Stimulated activated CD8-positive, alpha-beta memory T cell treated with anti-CD3 and anti-CD28 coated beads, Interleukin-12 subunit alpha, Interleukin-12 subunit beta, amount 100 ng/mL, for 1 hour (primary cell): ENCODE measurements around the gene DPM2.

Experiments
- DNase-seq: peaks from one replicate; pipeline ENCODE4 v3.0.0-alpha.2; 2020; ENCODE audit warnings: low read depth

DPM2 gene

DNA sequence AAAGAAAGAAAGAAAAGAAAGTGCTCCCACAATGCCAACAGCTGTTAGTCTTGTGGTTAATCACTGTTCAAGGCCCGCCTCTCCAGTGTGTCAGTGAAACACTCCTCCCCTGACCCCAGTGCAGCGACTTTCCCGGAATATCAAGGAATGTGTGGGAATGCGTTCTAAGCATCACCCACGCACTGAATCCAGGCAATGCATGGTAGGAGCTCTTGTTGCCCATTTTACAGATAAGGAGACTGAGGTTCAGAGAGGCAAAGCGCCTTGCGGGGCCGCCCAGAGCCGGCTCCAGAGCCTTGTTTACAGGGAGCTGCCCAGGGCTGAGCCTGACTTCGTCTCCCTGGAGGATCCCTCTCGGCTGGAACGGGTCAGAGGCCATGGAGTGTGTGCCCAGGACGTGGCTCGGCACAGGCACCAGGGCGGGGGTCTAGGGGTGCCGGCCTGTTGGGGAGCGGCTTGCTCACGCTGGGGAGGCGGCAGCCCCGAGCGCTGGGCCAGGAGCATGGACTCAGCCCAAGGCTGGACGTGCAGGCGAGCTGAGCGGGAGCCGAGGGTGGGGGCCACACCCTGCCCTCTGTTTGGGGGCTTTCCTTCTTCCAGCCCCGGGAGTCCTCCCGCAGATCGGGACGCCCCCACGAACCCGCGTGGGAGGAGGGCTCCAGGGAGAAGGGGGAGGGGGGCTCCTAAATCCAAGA, 39.1 kb downstream of the DPM2 start:
- no peak for DNase-seq

DNA sequence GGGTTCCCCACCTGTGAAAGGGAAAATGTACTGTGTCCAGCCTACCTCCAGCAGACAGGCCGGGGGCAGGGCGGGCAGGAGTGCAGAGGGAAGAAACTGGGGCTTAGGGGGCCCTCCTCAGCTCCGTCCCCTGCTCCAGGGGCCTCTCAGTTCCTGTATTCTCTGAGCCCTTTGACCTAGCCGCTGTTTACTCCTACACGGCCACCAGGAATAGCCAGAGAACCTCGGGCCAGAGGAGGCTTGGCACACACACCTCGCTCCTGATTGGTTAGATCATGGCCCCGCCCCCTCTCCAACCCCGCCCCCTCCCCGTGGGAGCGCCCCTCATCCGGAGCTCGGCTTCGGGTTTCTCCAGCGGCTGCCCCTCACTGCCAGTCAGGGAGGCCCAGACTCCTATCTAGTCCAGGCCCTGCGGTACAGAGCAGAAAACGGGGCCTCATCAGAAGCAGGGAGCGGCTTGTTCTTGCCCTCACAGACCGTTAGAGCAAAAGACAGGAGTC, 40.4 kb downstream of the DPM2 start:
- no peak for DNase-seq

DNA sequence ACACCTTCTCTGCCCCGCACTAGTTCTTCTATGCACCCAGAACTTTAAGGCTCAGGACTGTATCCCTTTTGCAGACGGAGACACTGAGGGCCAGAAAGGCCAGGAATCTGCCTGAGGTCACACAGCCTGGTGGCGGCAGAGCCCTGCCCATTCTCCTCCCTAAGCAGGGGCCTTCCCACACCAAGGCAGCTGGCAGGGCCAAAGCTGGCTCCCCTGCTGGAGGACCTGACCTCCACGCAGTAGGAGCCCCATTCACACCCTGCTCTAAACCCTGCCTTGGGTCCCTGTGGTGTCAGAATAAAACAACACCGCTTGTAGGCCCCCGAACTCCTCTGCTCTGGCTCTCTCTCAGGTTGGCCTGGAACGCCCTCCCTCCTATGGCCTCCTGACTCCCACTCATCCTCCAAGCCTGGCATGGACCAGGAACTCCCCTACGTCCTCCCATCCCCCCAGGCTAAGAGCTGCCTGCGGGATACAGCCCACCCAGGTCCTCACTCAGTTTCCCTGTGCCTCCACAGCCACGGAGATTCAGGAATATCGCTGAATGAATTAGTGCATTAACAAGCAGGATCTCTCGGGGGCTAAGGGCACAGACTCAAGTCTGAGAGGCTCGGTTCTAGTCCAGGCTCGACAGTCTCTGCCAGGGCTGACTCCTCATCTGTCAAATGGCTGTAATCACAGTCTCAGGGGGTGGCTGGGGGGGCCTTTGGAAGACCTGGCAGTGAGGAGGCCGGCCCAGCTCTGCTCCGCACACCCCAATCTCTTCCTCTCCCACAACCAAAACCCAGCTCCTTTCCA, 41.1 kb downstream of the DPM2 start:
- DNase-seq = no peak

DNA sequence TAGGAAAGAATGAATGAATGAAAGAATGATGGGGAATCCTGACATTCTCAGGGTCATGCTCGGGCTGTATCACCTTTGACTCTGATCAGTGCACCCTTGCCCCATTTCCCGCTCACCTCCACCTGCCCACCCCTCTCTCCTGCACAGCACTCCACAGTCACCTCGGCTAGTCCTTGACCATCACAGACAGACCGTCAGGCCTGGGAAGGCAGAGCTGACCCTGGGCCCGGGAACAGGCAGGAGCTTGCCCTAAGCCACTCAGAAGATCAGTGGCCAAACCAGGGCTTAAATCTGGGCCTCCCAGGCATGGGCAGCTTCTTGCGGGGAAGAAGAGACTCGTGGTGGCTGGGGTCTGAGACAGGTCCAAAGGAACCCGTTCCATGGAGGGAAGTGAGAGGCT, 41.8 kb downstream of the DPM2 start:
- no peak for DNase-seq

DNA sequence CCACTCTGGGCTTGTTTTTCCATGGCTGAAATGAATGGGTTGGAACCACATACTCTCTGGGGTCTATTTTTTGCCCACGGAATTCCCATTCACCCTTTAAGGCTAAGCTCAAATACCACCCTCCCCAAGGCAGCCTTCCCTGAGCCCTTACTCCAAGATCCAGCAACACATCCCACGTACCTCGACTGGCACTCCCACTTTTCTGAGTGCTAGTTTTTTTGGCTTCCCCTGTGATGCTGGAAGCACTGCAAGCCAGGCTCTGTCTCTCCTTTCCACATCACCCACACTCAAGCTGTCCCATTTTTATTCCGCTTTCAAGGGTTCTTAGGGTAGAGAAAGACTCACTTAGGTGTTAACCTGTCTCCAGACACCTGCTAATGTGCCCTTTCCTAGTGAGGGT, 44.3 kb downstream of the DPM2 start:
- no peak for DNase-seq

DNA sequence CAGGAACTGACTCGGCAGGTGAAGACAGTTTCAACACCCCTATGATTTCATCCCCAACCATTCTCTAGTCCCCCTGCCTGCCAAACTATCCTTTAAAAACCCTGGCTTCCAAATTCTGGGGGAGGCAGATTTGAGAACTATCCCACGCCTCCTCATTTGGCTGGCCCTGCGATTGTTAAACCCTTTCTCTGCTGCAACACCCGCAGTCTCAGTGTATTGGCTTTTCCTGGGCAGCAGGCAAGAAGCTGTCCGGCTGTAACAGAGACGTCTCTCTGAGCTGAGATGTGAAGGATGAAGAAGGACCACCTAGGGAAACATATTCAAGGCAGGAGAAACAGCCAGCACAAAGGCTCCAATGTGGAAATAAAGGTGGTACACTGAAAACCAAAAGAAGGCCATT, 44.8 kb downstream of the DPM2 start:
- DNase-seq = no peak

DNA sequence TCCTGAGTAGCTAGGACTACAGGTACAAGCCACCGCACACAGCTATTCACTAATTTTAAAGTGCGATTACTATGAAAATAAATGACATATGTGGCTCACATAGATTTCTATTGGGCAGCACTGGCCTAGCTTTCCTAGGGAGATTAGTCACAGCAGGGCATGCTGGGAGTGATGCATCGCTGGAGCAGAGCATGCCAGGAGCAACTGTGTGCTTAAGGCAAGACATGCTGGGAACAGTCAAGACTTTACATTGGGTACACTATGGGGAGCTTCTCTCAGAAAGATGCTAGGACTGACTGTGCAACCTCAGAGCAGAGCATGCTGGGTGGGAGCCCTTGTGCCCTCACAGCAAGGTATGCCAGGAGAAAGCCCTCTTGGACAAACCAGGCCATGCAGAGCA, 47.6 kb downstream of the DPM2 start:
- DNase-seq = no peak

DNA sequence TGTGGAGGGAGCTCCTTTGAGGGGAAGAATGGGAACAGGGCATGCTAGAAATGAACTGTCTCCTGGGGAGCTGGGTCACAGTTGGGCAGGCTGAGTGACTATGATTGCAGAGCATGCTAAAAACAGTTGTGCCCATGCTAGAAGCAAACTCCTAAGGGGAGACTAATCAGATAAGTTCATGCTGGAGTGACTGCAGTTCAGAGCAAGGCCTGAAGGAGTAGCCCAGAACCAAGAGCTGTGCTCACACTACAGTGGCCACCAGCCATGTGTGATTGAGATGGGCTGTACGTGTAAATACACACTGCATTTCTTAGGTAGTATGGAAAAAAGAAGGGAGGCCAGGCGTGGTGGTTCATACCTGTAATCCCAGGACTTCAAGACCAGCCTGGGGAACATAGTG, 49.9 kb downstream of the DPM2 start:
- DNase-seq = no peak

DNA sequence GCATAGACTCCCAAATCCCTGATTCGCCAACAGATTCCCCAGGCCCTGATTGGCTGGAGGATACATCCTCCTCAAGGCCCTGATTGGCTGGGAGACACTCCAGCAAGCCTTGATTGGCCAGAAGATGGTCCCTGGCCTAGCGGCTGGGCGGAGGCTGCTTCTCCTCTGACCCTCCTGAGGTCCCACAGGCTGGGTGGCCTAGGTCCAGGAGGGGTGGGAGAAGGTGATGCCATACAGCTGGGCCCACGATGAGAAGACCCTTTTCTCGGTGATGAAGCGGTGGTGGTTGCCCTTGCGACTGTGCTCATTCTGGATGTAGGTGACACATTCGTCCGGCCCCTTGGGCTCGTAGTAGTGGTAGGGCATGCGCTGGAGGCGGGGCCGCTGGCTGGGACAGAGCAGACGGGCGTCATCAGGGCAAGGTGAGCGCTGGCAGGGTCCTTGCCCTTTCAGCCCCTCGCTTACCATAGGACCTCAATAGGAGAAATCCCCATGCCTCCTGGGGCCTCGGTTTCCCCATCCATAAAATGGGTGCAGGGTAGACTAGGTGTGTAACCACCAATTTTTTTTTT, 51.2 kb downstream of the DPM2 start:
- no peak for DNase-seq

DNA sequence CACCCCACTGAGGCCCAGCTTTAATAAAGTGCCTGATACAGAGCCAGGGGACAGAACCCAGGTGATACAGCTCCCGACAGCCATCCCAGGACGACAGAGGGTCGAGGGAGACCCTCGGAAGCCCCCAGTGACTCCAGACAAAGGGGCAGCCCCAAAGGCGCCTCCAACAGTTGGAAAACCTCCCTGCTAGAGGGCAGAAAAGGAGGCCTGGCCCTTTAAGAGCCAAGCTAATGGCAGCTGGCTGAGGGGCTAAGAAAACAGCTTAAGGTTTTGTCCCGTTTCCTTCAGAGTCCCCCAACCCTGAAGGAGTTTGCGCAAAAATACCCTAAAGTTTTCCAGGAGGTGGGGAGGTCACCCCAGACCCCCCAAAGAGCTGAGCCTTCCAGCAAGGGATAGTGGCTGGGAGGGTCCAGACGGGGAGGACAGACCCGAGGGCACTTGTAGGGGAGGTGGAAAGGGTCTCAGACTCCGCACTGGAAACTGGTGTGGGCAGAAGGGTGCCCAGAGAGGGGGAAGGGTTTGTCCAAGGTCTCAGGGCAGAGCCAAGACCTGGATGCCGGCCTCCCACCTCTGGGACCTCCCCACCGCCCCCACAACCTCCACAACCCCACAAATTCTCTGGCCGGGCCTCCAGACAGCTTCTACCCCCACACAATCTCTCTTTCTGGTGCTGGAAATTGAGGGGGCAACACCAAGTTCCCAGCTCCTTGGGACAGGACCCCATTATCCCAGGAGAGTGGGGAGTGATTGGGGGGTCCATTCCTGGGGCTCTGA, 52.0 kb downstream of the DPM2 start:
- no peak for DNase-seq
